Gastrocnemius medialis (tissue), 4 donors: ENCODE data around the gene ANKS1B.

Experiments used
- POLR2A ChIP-seq, 2 donors: fragments of 450-650 bp; IDR thresholded peaks; one replicate each; pipeline ENCODE4 v1.6.1; 2017; ENCODE audit warnings: antibody characterized with exemption in 2 of 2, mild to moderate bottlenecking in 2 of 2, moderate library complexity in 2 of 2
- TF ChIP-seq, protein P1 (sequence below), 5 experiments: fragments of 450-650 bp in 3 of 5; fragments of 200-600 bp in 2 of 5; sonication (generic) in 2 of 5; IDR thresholded peaks in 4 of 5; conservative IDR thresholded peaks in 1 of 5; 1 replicate in 4 of 5; 2 replicates in 1 of 5; pipeline ENCODE4 v1.5.1; 2016 to 2019; ENCODE audit warnings: antibody characterized with exemption in 5 of 5, mild to moderate bottlenecking in 3 of 5, moderate library complexity in 3 of 5

DNA sequence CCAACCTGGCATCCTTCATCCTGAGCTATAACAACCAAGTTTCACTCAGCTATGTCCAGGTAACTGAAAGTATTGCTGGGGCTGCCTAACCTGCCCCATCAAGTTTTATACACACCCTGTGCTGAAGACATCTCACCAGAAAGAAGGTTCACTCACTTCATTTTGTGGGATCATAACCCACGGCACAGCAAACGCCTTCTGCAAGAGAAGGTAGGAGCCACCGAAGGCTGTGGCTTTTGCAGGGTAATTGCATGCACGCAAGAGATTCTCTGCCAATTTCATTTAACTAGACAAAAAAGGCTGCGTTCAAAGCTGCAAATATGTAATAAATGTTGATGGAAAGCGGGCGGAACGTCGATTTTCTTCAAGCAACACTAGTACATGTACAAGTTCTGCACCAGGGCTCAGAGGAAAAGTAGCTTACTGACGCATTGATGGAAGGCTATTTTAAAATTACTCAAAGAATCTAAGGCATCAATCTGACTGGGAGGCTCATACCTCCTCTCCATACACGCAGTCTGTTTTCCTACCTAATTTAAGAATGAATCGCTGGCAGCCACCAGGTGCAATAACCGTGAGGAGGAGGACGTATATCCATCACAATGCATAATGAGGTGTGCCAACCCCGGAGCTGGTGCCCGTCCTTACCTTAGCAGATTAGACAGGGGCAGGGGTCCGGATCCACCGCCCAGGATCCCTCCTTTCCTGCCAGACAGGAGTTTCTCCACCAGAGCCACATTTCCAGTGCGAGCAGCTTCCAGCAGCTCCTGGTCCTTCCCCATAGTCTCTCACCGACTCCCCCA, 1.1 kb downstream of the ANKS1B start:
- no peak for TF ChIP-seq POLR2A (IDR thresholded peaks at IDR 0.05)
- TF ChIP-seq, protein P1, sequence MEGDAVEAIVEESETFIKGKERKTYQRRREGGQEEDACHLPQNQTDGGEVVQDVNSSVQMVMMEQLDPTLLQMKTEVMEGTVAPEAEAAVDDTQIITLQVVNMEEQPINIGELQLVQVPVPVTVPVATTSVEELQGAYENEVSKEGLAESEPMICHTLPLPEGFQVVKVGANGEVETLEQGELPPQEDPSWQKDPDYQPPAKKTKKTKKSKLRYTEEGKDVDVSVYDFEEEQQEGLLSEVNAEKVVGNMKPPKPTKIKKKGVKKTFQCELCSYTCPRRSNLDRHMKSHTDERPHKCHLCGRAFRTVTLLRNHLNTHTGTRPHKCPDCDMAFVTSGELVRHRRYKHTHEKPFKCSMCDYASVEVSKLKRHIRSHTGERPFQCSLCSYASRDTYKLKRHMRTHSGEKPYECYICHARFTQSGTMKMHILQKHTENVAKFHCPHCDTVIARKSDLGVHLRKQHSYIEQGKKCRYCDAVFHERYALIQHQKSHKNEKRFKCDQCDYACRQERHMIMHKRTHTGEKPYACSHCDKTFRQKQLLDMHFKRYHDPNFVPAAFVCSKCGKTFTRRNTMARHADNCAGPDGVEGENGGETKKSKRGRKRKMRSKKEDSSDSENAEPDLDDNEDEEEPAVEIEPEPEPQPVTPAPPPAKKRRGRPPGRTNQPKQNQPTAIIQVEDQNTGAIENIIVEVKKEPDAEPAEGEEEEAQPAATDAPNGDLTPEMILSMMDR (IDR thresholded peaks at IDR 0.05 in 4 of 5, conservative IDR thresholded peaks at IDR 0.05 in 1 of 5), result no peak
